GM12878 (cell line): ENCODE results near the gene HOPX. TPM values are rescaled to one million over a fixed set of nuclear protein-coding genes. Genes with fewer than 3 reads are reported as not detected.

Experiments used
- ATAC-seq: fragments of 200-7000 bp; cut with Tn5 transposase; 3 replicates; pipeline ENCODE4 v1.9.1; 2020; ENCODE audit warnings: mild to moderate bottlenecking, moderate library complexity
- BruUV-seq: library from RNA; stranded (reverse); fragments of 400-500 nt; replicated peaks from 2 replicates; lab custom pipeline; 2021; lab: Mats Ljungman, UMichigan
- CTCF ChIA-PET: fragments of 300-600 bp; sonication (Branson Sonifier 250); formaldehyde crosslinking; extraction: SDS; loops from one replicate; lab custom pipeline; 2021; ENCODE audit warnings: inconsistent platforms; lab: Yijun Ruan, JAX
- POLR2A ChIA-PET: fragments of 350-600 bp; formaldehyde crosslinking; extraction: SDS; loops from one replicate; lab custom pipeline; 2021; ENCODE audit warnings: inconsistent platforms; lab: Charles Lee
- RAD21 ChIA-PET: fragments of 300-600 bp; sonication (Branson Sonifier 250); formaldehyde crosslinking; loops from one replicate; lab custom pipeline; 2023; ENCODE audit warnings: antibody characterized with exemption; ENCODE audit not compliant: unreplicated experiment; lab: Charles Lee
- SMC1A ChIA-PET: fragments of 300-600 bp; sonication (Branson Sonifier 250); formaldehyde crosslinking; loops from one replicate; lab custom pipeline; 2023; ENCODE audit not compliant: unreplicated experiment, uncharacterized antibody; lab: Charles Lee
- DNase-seq: peaks from one replicate; pipeline ENCODE4 v3.0.0-alpha.2; 2011; ENCODE audit warnings: low read depth, low spot score
- FAIRE-seq: peaks from 3 replicates; lab custom pipeline; 2011; peaks lifted over from hg19 to GRCh38; lab: Jason Lieb, UNC
- H2AFZ ChIP-seq: 2 replicates; pipeline ENCODE4 v1.6.0; 2011; ENCODE audit warnings: low read depth, low read length, control low read depth; ENCODE audit not compliant: control insufficient read depth
- H3K27ac ChIP-seq: 2 replicates; pipeline ENCODE4 v1.5.1; 2011; ENCODE audit warnings: control low read depth; ENCODE audit not compliant: control insufficient read depth, insufficient read depth
- H3K27me3 ChIP-seq, 2 experiments: replicated peaks in 1 of 2; 2 replicates each; pipeline versions ENCODE4 v1.6.0 to v1.6.1; 2011; ENCODE audit warnings: low read length in 1 of 2; ENCODE audit not compliant: control insufficient read depth in 2 of 2, insufficient read depth in 2 of 2
- H3K36me3 ChIP-seq, 2 experiments: 2 replicates each; pipeline ENCODE4 v1.5.1; 2011; ENCODE audit warnings: low read length in 1 of 2; ENCODE audit not compliant: control insufficient read depth in 2 of 2, insufficient read depth in 2 of 2
- H3K4me1 ChIP-seq: 2 replicates; pipeline ENCODE4 v1.6.1; 2011; ENCODE audit warnings: mild to moderate bottlenecking, low read length, moderate library complexity, mixed read lengths; ENCODE audit not compliant: control insufficient read depth, insufficient read depth
- H3K4me2 ChIP-seq: 2 replicates; pipeline ENCODE4 v1.6.0; 2011; ENCODE audit warnings: control low read depth; ENCODE audit not compliant: control insufficient read depth, insufficient read depth
- H3K4me3 ChIP-seq: fragments of 200-600 bp; sonication (generic); 2 replicates; pipeline ENCODE4 v1.5.1; 2016
- H3K79me2 ChIP-seq: 2 replicates; pipeline ENCODE4 v1.6.0; 2011; ENCODE audit warnings: low read length; ENCODE audit not compliant: control insufficient read depth, insufficient read depth
- H3K9ac ChIP-seq: 2 replicates; pipeline ENCODE4 v1.8.0; 2011; ENCODE audit warnings: low read length, control low read depth, mixed read lengths; ENCODE audit not compliant: control insufficient read depth, insufficient read depth
- H3K9me3 ChIP-seq: replicated peaks from 3 replicates; pipeline ENCODE4 v1.5.1; 2011; ENCODE audit warnings: mild to moderate bottlenecking, low read length; ENCODE audit not compliant: control insufficient read depth, insufficient read depth
- H4K20me1 ChIP-seq: 2 replicates; pipeline ENCODE4 v1.6.0; 2011; ENCODE audit not compliant: control insufficient read depth, insufficient read depth
- ETV6 ChIP-seq, 2 experiments: fragments of 450-650 bp in 1 of 2; IDR thresholded peaks in 1 of 2; conservative IDR thresholded peaks in 1 of 2; 2 replicates each; pipeline ENCODE4 v1.6.1; 2014; ENCODE audit warnings: antibody characterized with exemption in 1 of 2, borderline replicate concordance in 1 of 2, low read depth in 1 of 2, mild to moderate bottlenecking in 1 of 2, moderate library complexity in 1 of 2
- HDAC2 ChIP-seq: fragments of 200-600 bp; sonication (generic); IDR thresholded peaks from 2 replicates; pipeline ENCODE4 v1.6.1; 2017
- IKZF1 ChIP-seq: fragments of 450-650 bp; conservative IDR thresholded peaks from 2 replicates; pipeline ENCODE4 v1.6.1; 2017; ENCODE audit warnings: antibody characterized with exemption, mild to moderate bottlenecking
- MTA3 ChIP-seq: IDR thresholded peaks from 2 replicates; pipeline ENCODE4 v1.6.1; 2012; ENCODE audit warnings: low read length, inconsistent platforms, borderline replicate concordance
- NR2C2 ChIP-seq: IDR thresholded peaks from 2 replicates; pipeline ENCODE4 v1.6.1; 2011; ENCODE audit warnings: borderline replicate concordance, low read depth; ENCODE audit not compliant: control insufficient read depth, insufficient read length
- NR2F1 ChIP-seq: fragments of 450-650 bp; conservative IDR thresholded peaks from 2 replicates; pipeline ENCODE4 v1.6.1; 2017; ENCODE audit warnings: mild to moderate bottlenecking
- PAX8 ChIP-seq: fragments of 450-650 bp; IDR thresholded peaks from 2 replicates; pipeline ENCODE4 v1.6.1; 2017; ENCODE audit warnings: mild to moderate bottlenecking, moderate library complexity
- POU2F2 ChIP-seq: IDR thresholded peaks from 3 replicates; pipeline ENCODE4 v1.6.1; 2011; ENCODE audit warnings: low read depth, mild to moderate bottlenecking, low read length, borderline replicate concordance
- PRDM15 ChIP-seq: fragments of 450-650 bp; formaldehyde crosslinking; IDR thresholded peaks from 2 replicates; pipeline ENCODE4 v1.4.0; 2020; ENCODE audit warnings: mild to moderate bottlenecking, moderate library complexity
- WGBS: methylation state at CpG from one replicate; pipeline ENCODE4 v1.1.6; 2016; ENCODE audit warnings: low lambda C conversion rate; ENCODE audit not compliant: insufficient replicate concordance, insufficient coverage; ENCODE audit errors: missing lambda C conversion rate; 5-methylcytosine and 5-hydroxymethylcytosine counted together
- in situ Hi-C: fragments of 300-500 bp; cut with MboI; formaldehyde crosslinking; loops from 9 replicates; pipeline ENCODE4 v1.14.3; 2018; ENCODE audit warnings: mixed read lengths
- intact Hi-C: fragments of 100-400 bp; cut with micrococcal nuclease; formaldehyde crosslinking; loops from one replicate; pipeline ENCODE4 v1.14.2; 2022; ENCODE audit not compliant: unreplicated experiment
- polyA plus RNA-seq, 11 experiments: library from polyadenylated mRNA; depleted of rRNA in 4 of 11; unstranded in 6 of 11; stranded (reverse) in 5 of 11; fragments of >200 nt; fragmentation: Nextera tagmentation in 4 of 11; fragmentation: Illumina TruSeq in 1 of 11; extraction: Ambion mirVana in 4 of 11; extraction: Trizol in 1 of 11; gene quantifications; 1 replicate in 1 of 11; 2 replicates in 10 of 11; pipeline versions ENCODE4 v1.2.1 to v1.2.3, GENCODE V29; 2011 to 2016; ENCODE audit warnings: inconsistent platforms in 2 of 11, missing spikeins in 2 of 11, low read depth in 1 of 11
- total RNA-seq, 4 experiments: library from RNA; depleted of rRNA in 3 of 4; stranded (reverse); fragments of >200 nt in 3 of 4; fragmentation: Illumina TruSeq in 1 of 4; extraction: Trizol in 1 of 4; gene quantifications; 2 replicates each; pipeline versions ENCODE4 v1.2.1 to v1.2.3, GENCODE V29; 2013 to 2021

Gene HOPX
- total and polyA plus RNA-seq, 10 of the 15 experiments (the other 5 are each of a cell fraction or from before 2014, with no cell fraction given), result 0.11 to 0.40 (median 0.23) TPM; not detected in 4

- ATAC-seq (no peak), DNase-seq (no peak), FAIRE-seq (no peak)
- in situ Hi-C loops, result no loop called here
- ChIA-PET CTCF (no interaction called here), RAD21 (no interaction called here), POLR2A (no interaction called here), SMC1A (no interaction called here)
- Histone ChIP-seq H3K9ac (no peak overlapping the region), H4K20me1 (no peaks in the 10 kb centered on the region), H2AFZ (no peak overlapping the region), H3K27me3 (peaks cover 5 to 29% of the 10 kb centered on the region in 2 experiments; a peak in 3 of 4 replicates), H3K9me3 (no peaks in the 10 kb centered on the region), H3K4me3 (no peak overlapping the region), H3K27ac (no peak overlapping the region), H3K36me3 (no peaks in the 10 kb centered on the region), H3K4me1 (no peaks in the 10 kb centered on the region; the same call in 1 of the 2 replicates), H3K79me2 (no peaks in the 10 kb centered on the region), H3K4me2 (no peak overlapping the region)
- 54% methylated on average over 3 of the region's 3 CpGs for WGBS
- TF ChIP-seq HDAC2 (no peak), PAX8 (no peak), PRDM15 (CRISPR knock-in tag) (no peak), IKZF1 (no peak), NR2C2 (no peak), POU2F2 (no peak), NR2F1 (no peak), MTA3 (no peak), ETV6 (conservative IDR thresholded peaks at IDR 0.05 in 1 of 2, IDR thresholded peaks at IDR 0.05 in 1 of 2; ENCODE audit: borderline replicate concordance in 1 of 2, low read depth in 1 of 2) (no peak)
- intact Hi-C loops, result no loop called here
- BruUV-seq, result no TSS peak
These were observed 24.0 kb downstream of the HOPX start for GRCh38 chr4:56657128-56657527.
